KG1 (cell line): ENCODE results near the gene COL8A1.

ENCODE experiments used
- DNase-seq: peaks from one replicate; lab custom pipeline; 2025; lab: John Stamatoyannopoulos, UW

The COL8A1 gene

GRCh38 chr3:99843590-99844258 is 205.3 kb downstream of the COL8A1 start:
- no peak for DNase-seq

- no peak for DNase-seq
Measured at GRCh38 chr3:99845331-99845730, 206.9 kb downstream of the COL8A1 start.

- DNase-seq: no peak
Measured at GRCh38 chr3:99845999-99846398, 207.6 kb downstream of the COL8A1 start.

- no peak for DNase-seq
Measured at GRCh38 chr3:99846477-99847160, 208.2 kb downstream of the COL8A1 start.

- DNase-seq: no peak
Measured at GRCh38 chr3:99848433-99848832, 210.0 kb downstream of the COL8A1 start.
